SIG-M5 treated with dmso at 0.1 percent for 504 hours (cell line): ENCODE measurements around the gene RPIA.
A peak's percentile ranks its signal among the peaks of the same experiment; 100 is the strongest.
"Not testable (repeated sequence)": the region's sequence is repeated elsewhere in the genome, so short reads cannot be mapped to it uniquely, and the experiment has no call there.

Source experiments
- DNase-seq: peaks from one replicate; lab custom pipeline; 2025; ENCODE audit not compliant: unreplicated experiment; lab: John Stamatoyannopoulos, UW

Gene RPIA

DNA sequence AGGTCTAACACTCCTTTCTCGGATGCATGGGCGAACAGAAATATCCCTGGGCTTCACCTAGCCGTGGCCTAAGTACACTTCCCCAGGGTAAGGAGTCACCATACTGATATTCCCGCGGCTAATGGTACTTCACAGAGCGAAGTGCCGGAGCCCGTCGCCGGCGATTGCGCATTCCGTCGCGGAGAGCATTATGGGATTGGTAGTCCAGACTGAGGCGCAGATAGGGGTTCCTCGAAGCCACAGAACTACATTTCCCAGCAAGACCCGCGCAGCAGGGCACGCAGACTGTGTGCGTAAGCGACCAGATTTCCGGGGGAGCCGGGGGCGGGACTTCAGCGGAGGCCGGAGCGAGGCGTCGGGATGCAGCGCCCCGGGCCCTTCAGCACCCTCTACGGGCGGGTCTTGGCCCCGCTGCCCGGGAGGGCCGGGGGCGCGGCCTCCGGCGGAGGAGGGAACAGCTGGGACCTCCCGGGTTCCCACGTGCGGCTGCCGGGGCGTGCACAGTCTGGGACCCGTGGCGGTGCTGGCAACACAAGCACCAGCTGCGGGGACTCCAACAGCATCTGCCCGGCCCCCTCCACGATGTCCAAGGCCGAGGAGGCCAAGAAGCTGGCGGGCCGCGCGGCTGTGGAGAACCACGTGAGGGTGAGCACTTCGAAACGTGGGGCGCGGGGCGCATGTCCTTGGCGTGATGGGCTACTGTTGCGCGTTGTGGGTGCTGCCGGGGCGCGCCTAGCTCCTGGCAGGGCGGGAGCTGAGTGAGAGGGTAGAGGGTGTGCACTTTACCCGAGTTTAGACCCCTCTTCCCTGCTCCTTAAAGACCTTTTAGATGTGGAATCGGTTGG lies at the start of gene RPIA:
RPIA (plus strand) TSS at position 335 of the 845 bp plus-strand sequence; CDS start at position 361, 26 bp downstream.
- DNase-seq, result peak; percentile 99

GRCh38 chr2:88642278-88642677 lies 49.2 kb upstream of the RPIA start:
- DNase-seq, result no peak

DNA sequence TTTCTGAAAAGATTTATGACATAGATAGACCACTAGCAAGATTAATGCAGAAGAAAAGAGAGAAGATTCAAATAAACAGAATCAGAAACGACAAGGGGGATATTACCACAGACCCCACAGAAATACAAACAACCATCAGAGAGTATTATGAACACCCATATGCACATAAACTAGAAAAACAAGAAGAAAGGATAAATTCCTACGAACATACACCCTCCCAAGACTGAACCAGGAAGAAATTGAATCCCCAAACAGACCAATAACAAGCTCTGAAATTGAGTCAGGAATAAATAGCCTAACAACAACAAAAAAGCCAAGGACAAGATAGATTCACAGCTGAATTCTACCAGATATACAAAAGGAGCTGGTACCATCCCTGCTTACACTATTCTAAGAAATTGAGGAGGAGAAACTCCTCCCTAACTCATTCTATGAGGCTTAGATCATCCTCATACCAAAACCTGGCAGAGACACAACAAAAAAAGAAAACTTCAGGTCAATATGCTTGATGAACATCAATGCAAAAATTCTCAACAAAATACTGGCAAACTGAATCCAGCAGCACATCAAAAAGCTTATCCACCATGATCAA lies 46.1 kb upstream of the RPIA start:
- not testable (repeated sequence) for DNase-seq

- no peak for DNase-seq
Observed at GRCh38 chr2:88651646-88652045, 39.8 kb upstream of the RPIA start.

GRCh38 chr2:88654714-88655113 lies 36.8 kb upstream of the RPIA start:
- no peak for DNase-seq

DNA sequence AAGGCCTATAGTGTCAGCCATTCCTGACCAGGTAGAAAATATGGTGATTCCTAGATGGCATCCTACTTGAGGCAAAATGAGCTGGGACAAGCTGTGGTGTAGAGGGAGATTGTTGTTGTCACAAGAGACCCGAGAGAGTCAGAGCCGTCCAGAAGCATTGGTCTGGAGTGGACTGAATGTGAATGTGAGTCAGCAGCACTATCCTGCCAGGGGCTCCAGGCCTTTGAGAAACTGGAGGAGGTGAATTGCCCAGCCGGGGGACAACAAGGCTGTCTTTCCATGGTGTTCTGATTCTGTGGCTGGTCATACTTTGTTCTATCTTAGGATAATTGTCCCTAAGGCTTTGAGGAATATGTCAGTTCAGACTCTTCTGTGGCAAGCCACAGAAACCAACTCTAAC lies 34.8 kb upstream of the RPIA start:
- no peak for DNase-seq

DNA sequence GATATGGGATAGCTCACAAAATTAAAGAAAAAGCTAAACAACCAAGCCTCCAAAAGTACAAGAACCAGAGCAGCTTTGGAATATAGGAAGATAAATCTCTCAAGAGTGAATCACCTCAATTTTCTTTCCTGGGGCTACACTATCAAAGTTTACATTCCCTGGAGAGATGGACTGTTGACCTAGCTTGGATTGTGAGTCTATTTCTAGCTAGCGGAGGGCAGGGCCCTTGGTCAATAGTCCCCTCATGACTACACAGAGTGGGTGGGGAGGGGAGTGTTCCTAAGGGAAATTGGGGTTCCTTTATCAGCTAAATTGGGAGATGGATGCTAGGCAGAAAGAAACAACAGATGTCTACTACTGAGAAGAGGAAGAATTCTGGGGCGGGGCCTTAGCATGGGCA lies 34.3 kb upstream of the RPIA start:
- no peak for DNase-seq

- no peak for DNase-seq
Observed at GRCh38 chr2:88658326-88658725, 33.1 kb upstream of the RPIA start.

- DNase-seq, result no peak
Observed at GRCh38 chr2:88658881-88659537, 32.5 kb upstream of the RPIA start.

GRCh38 chr2:88659538-88659915 lies 31.9 kb upstream of the RPIA start:
- DNase-seq, result peak; percentile 75

DNA sequence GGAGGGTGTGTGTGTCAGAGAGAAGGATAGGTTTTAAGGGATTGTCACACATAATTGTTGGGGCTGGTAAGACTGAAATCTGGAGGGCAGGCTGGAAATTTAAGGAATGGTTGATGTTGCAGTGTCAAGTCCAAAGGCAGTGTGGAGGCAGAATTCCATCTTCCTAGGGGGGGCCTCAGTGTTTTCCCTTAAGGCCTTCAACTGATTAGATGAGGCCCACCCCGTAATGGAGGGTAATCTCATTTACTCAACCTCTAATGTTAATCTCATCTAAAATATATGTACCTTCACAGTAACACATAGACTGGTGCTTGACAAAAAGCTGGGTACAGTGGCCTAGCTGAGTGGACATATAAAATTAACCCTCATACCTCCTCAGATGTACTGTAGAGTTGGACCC lies 30.9 kb upstream of the RPIA start:
- no peak for DNase-seq

- no peak for DNase-seq
Observed at GRCh38 chr2:88666576-88666975, 24.9 kb upstream of the RPIA start.

GRCh38 chr2:88667219-88667618 lies 24.3 kb upstream of the RPIA start:
- DNase-seq, result no peak

- DNase-seq, result no peak
Observed at GRCh38 chr2:88668862-88669261, 22.6 kb upstream of the RPIA start.

- peak; percentile 34 for DNase-seq
Observed at GRCh38 chr2:88669482-88670214, 21.8 kb upstream of the RPIA start.

GRCh38 chr2:88671786-88672427 lies 19.6 kb upstream of the RPIA start:
- peak; percentile 72 for DNase-seq

GRCh38 chr2:88673363-88673762 lies 18.1 kb upstream of the RPIA start:
- no peak for DNase-seq

GRCh38 chr2:88680266-88680902 lies 11.1 kb upstream of the RPIA start:
- DNase-seq, result no peak

- DNase-seq, result no peak
Observed at GRCh38 chr2:88680916-88681315, 10.6 kb upstream of the RPIA start.
